Suprapubic skin (tissue), 4 donors: Measurements from ENCODE around the gene KRTDAP. TPM values are rescaled to one million over a fixed set of nuclear protein-coding genes. Genes with fewer than 3 reads are reported as not detected.

Experiments used
- DNase-seq, 2 donors: peaks; one replicate each; pipeline ENCODE4 v3.0.0-alpha.2; 2019; ENCODE audit warnings: low spot score in 2 of 2
- H3K27ac ChIP-seq: fragments of 200-600 bp; sonication (generic); one replicate; pipeline ENCODE4 v1.5.1; 2019
- H3K27me3 ChIP-seq: fragments of 200-600 bp; sonication (generic); one replicate; pipeline ENCODE4 v1.5.1; 2019
- H3K36me3 ChIP-seq: fragments of 200-600 bp; sonication (generic); one replicate; pipeline ENCODE4 v1.5.1; 2019
- H3K4me1 ChIP-seq: fragments of 200-600 bp; sonication (generic); one replicate; pipeline ENCODE4 v1.5.1; 2019
- H3K4me3 ChIP-seq: fragments of 200-600 bp; sonication (generic); one replicate; pipeline ENCODE4 v1.5.1; 2019; ENCODE audit warnings: mild to moderate bottlenecking
- H3K9me3 ChIP-seq: fragments of 200-600 bp; sonication (generic); one replicate; pipeline ENCODE4 v1.5.1; 2019
- EP300 ChIP-seq: sonication (generic); formaldehyde crosslinking; IDR thresholded peaks from one replicate; pipeline ENCODE4 v1.6.1; 2017; ENCODE audit warnings: antibody characterized with exemption
- POLR2A ChIP-seq, 2 donors: fragments of 450-650 bp; IDR thresholded peaks; one replicate each; pipeline ENCODE4 v1.6.1; 2017; ENCODE audit warnings: antibody characterized with exemption in 2 of 2, mild to moderate bottlenecking in 2 of 2, moderate library complexity in 2 of 2
- POLR2AphosphoS5 ChIP-seq, 3 donors: sonication (generic); formaldehyde crosslinking; IDR thresholded peaks; one replicate each; pipeline ENCODE4 v1.6.1; 2017; ENCODE audit warnings: antibody characterized with exemption in 3 of 3
- WGBS: methylation state at CpG from one replicate; pipeline ENCODE4 v1.1.5; 2018; 5-methylcytosine and 5-hydroxymethylcytosine counted together
- total RNA-seq, 4 donors: library from RNA; depleted of rRNA; stranded (reverse); fragments of >200 nt; gene quantifications; one replicate each; pipeline ENCODE4 v1.1.0, GENCODE V29; 2016
- TF ChIP-seq, protein P1 (sequence below), 2 donors: fragments of 200-600 bp in 1 of 2; fragments of 450-650 bp in 1 of 2; sonication (generic) in 1 of 2; IDR thresholded peaks; one replicate each; pipeline ENCODE4 v1.5.1; 2016 to 2019; ENCODE audit warnings: antibody characterized with exemption in 2 of 2, mild to moderate bottlenecking in 1 of 2, moderate library complexity in 1 of 2

KRTDAP gene
- total RNA-seq, 4 donors from 2014 or later: 1,056 to 12,237 (median 8,197) TPM

DNA sequence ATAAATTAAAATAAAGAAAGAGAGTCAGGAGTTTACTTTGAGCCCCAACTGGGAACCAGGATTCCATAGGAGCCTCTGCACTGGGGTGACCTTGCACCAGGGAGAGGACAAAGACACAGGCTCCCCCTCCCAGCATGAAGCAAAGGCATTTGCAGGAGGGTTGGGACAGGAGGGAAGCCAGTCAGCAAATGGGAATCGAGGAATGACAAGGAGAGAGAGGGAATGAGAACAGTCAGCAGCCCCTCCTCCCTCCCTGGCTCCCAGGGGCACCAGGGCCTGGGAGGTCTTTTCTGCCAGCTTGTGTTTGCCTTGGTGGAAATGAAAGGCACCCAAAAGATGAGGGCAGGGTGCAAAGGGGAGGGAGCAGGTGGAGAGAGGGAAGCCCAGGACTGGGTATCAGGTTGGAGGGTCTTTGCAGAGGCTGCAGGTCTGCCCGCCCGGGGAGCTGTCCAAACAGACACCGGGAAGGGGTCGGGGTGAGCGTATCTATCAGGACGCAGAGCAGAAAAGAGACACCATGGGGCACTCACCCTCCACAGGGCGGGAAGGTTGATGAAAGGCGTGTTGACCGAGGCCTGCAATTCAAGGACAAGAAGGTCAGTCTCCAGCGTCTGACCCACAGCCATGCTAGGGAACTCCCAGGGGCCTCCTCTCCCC is 34.0 kb upstream of the KRTDAP start:
- Histone ChIP-seq H3K27ac (no peak overlapping the region), H3K4me1 (peaks cover 19% of the 10 kb centered on the region), H3K36me3 (no peaks in the 10 kb centered on the region), H3K27me3 (peaks cover 44% of the 10 kb centered on the region), H3K9me3 (no peaks in the 10 kb centered on the region), H3K4me3 (no peak overlapping the region)
- no peak for DNase-seq
- TF ChIP-seq POLR2AphosphoS5 (IDR thresholded peaks at IDR 0.05) (no peak), EP300 (no peak), POLR2A (IDR thresholded peaks at IDR 0.05) (no peak)
- TF ChIP-seq, protein P1, sequence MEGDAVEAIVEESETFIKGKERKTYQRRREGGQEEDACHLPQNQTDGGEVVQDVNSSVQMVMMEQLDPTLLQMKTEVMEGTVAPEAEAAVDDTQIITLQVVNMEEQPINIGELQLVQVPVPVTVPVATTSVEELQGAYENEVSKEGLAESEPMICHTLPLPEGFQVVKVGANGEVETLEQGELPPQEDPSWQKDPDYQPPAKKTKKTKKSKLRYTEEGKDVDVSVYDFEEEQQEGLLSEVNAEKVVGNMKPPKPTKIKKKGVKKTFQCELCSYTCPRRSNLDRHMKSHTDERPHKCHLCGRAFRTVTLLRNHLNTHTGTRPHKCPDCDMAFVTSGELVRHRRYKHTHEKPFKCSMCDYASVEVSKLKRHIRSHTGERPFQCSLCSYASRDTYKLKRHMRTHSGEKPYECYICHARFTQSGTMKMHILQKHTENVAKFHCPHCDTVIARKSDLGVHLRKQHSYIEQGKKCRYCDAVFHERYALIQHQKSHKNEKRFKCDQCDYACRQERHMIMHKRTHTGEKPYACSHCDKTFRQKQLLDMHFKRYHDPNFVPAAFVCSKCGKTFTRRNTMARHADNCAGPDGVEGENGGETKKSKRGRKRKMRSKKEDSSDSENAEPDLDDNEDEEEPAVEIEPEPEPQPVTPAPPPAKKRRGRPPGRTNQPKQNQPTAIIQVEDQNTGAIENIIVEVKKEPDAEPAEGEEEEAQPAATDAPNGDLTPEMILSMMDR (IDR thresholded peaks at IDR 0.05): no peak
- WGBS: 53% methylated on average over 11 of the region's 11 CpGs

DNA sequence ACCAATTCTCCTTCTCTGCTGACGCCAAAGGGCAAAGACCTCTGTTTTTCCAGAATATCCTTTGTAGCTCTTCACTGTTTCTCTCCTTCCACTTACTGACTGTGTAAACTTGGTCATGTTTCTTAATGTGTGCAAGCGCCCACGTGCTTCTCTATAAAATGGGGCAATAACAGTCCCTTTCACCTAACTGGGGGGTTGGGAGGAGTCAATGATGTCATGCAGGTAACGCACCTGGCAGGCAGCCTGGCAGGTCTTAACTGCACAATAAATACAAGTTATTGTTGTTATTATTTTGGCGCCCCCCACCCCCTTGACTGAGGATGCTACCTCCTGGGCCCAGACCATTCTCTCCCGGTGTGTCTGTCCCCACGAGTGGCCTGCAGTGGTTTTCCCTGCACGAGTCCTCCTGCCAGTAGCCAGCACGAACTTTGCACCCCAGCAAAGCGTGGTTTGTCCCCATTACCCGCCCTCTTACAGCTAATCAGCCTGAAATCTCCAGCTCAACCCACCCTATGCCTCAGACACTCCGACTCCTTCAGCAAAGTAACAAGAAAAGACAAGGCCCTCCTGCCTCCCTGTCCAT is 32.6 kb upstream of the KRTDAP start:
- Histone ChIP-seq H3K27ac (no peak overlapping the region), H3K36me3 (no peaks in the 10 kb centered on the region), H3K4me1 (peaks cover 23% of the 10 kb centered on the region), H3K9me3 (no peaks in the 10 kb centered on the region), H3K4me3 (no peak overlapping the region), H3K27me3 (peaks cover 29% of the 10 kb centered on the region)
- TF ChIP-seq EP300 (no peak), POLR2A (IDR thresholded peaks at IDR 0.05) (no peak), POLR2AphosphoS5 (IDR thresholded peaks at IDR 0.05) (no peak)
- TF ChIP-seq, protein P1 (IDR thresholded peaks at IDR 0.05): no peak
- DNase-seq: no peak
- 80% methylated on average over 12 of the region's 12 CpGs for WGBS

DNA sequence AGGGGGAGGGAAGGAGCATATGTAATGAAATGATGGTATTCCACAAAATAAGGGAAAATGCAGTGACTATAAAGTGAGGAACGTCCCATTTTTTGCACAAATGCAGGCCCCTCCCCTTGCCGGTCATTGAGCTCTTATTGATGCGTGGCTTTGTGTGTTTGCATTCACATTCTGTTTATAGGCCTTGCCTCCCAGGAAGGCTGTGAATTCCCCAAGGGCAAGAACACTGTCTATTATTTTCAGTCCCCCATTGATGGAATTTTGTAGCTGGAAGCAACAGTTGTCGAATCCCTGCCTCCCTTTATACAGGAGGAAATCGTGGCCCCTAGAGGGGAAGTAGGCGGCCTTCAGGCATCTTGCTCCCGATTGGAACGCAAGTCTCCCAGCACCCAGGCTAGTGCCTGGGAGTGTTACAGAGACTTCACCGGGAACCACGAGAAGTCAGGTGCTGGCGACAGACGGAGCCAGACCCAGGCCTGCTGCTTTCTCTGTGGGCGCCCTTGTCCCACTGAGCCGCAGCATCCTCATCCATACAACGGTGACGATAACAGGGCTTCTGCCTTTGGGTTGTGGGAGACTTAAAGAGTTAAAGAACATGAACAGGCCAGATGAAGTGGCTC is 31.0 kb upstream of the KRTDAP start:
- TF ChIP-seq EP300 (no peak), POLR2A (IDR thresholded peaks at IDR 0.05) (no peak), POLR2AphosphoS5 (IDR thresholded peaks at IDR 0.05) (no peak)
- TF ChIP-seq, protein P1 (IDR thresholded peaks at IDR 0.05): no peak
- H3K27me3 ChIP-seq: peaks cover 13% of the 10 kb centered on the region
- H3K4me1 ChIP-seq: peaks cover 18% of the 10 kb centered on the region
- H3K27ac ChIP-seq: no peak overlapping the region
- no peaks in the 10 kb centered on the region for H3K9me3 ChIP-seq
- H3K4me3 ChIP-seq: no peak overlapping the region
- H3K36me3 ChIP-seq: no peaks in the 10 kb centered on the region
- DNase-seq: no peak
- 66% methylated on average over 14 of the region's 16 CpGs for WGBS

DNA sequence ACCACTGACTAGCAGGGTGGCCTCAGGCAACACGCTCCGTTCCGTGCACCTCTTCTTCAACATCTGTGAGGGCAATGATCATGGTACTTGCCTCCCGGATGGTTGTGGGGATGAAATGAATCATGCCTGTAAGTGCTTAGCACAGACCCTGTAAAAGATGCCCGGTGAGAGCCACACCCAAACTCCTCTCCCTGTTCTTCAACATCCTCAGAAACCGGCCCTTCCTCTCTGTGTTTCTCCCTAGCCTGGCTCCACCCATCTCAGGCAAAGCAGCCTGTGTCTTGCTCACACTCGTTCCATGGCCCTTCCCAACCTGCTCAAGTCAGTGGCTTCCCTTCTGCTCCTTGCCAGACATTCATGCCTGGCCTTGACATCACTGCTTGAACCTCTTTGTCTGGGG is 29.0 kb upstream of the KRTDAP start:
- 41% methylated on average over 7 of the region's 7 CpGs for WGBS
- DNase-seq: no peak
- no peak for TF ChIP-seq POLR2A (IDR thresholded peaks at IDR 0.05)
- Histone ChIP-seq H3K4me3 (no peak overlapping the region), H3K4me1 (peaks cover 20% of the 10 kb centered on the region), H3K9me3 (no peaks in the 10 kb centered on the region), H3K27ac (peak overlapping the region; percentile 66), H3K27me3 (no peaks in the 10 kb centered on the region), H3K36me3 (no peaks in the 10 kb centered on the region)

DNA sequence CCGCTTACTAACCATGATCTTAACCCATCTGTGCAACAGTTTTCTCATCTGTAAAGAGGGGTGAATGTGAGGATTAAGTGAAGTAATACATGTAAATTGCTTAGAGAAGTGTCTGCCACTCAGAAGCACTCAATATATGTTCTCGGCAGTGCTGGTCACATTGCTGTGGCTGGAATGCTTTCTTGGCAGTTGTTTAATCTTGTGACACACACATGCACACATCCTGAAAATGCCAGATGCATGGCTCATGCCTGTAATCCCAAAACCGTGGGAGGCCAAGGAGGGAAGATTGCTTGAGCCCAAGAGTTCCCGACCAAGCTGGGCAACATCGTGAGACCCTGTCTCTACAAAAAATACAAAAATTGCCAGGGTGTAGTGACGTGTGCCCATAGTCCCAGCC is 28.0 kb upstream of the KRTDAP start:
- H3K36me3 ChIP-seq: no peaks in the 10 kb centered on the region
- peaks cover 7% of the 10 kb centered on the region for H3K27me3 ChIP-seq
- H3K4me3 ChIP-seq: no peak overlapping the region
- no peaks in the 10 kb centered on the region for H3K9me3 ChIP-seq
- peak overlapping the region; percentile 57 for H3K27ac ChIP-seq
- no peak for TF ChIP-seq EP300
- TF ChIP-seq, protein P1 (IDR thresholded peaks at IDR 0.05): no peak
- no peak for TF ChIP-seq POLR2A (IDR thresholded peaks at IDR 0.05)
- TF ChIP-seq POLR2AphosphoS5 (IDR thresholded peaks at IDR 0.05): no peak
- H3K4me1 ChIP-seq: peaks cover 26% of the 10 kb centered on the region
- 52% methylated on average over 6 of the region's 6 CpGs for WGBS
- no peak for DNase-seq
